Hair follicle dermal papilla cell (primary cell): ENCODE data around the gene PSEN1. TPM values are rescaled to one million over a fixed set of nuclear protein-coding genes. Genes with fewer than 3 reads are reported as not detected.

Experiments used
- small RNA-seq: library from RNA; depleted of rRNA; stranded (forward); fragments of <200 nt; gene quantifications from one replicate; pipeline ENCODE3, GENCODE V24; 2012
- total RNA-seq: library from RNA; depleted of rRNA; stranded (reverse); fragments of >200 nt; gene quantifications from 2 replicates; pipeline ENCODE4 v1.2.3, GENCODE V29; 2012

The PSEN1 gene
- total RNA-seq: 57.4 and 65.5 TPM in 2 replicates

DNA sequence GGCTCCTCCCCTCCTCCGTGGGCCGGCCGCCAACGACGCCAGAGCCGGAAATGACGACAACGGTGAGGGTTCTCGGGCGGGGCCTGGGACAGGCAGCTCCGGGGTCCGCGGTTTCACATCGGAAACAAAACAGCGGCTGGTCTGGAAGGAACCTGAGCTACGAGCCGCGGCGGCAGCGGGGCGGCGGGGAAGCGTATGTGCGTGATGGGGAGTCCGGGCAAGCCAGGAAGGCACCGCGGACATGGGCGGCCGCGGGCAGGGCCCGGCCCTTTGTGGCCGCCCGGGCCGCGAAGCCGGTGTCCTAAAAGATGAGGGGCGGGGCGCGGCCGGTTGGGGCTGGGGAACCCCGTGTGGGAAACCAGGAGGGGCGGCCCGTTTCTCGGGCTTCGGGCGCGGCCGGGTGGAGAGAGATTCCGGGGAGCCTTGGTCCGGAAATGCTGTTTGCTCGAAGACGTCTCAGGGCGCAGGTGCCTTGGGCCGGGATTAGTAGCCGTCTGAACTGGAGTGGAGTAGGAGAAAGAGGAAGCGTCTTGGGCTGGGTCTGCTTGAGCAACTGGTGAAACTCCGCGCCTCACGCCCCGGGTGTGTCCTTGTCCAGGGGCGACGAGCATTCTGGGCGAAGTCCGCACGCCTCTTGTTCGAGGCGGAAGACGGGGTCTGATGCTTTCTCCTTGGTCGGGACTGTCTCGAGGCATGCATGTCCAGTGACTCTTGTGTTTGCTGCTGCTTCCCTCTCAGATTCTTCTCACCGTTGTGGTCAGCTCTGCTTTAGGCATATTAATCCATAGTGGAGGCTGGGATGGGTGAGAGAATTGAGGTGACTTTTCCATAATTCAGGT, at the start of gene PSEN1:
Gene PSEN1, plus strand, starts transcription at position 121 of the 839 bp plus-strand sequence. CDS start 11,513 bp downstream, outside the sequence.

DNA sequence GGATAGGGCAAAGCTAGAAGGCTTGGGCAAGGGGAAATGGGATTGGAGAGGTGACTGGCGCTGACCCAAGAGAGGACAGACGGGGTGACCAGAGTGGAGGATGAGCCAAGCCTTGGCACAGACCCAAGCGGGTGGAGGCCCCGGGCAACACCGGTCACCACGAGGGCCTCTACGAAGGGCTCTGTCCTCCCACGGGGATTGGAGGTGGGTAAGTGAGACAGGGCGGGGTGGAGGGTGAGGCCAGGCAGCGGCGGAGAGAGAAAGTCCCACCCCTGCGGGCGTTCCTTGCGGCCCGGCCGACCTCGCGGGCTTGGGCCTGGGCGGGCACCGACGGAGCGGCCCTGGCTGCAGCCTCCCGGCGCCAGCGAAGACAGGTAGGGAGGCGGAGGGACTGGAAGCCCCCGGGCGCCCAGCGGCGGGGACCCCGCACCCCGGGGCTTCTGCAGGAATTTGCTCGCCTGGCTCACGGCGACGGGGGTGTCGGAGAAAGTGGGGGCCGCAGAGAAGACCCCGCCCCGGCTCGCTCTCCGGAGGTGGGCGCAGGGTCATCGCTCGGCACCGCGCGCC, 101.0 kb downstream of the PSEN1 start, which contains the start of gene PAPLN:
Gene PAPLN, plus strand, starts transcription at position 288 of the 567 bp plus-strand sequence. CDS start 2,273 bp downstream, outside the sequence.

Small RNAs within 50 kb of the gene (small RNA-seq; reads per million reads assigned to genes)
- gene AC004858.1 (not detected), gene RNU6-419P (not detected)

Other genes with a start within 250 kb of the PSEN1 start
- 12.5 and 17.2 TPM in 2 replicates for gene DPF3, start 242.4 kb upstream of the PSEN1 start, total RNA-seq
- 30.8 and 43.1 TPM in 2 replicates for gene DCAF4, start 210.0 kb upstream of the PSEN1 start, total RNA-seq
- 25.5 and 28.6 TPM in 2 replicates for gene ZFYVE1, start 109.4 kb upstream of the PSEN1 start, total RNA-seq
- 36.2 and 37.5 TPM in 2 replicates for gene RBM25, start 78.0 kb upstream of the PSEN1 start, total RNA-seq
- gene PAPLN, start 101.0 kb downstream of the PSEN1 start, total RNA-seq: 3.6 and 6.8 TPM in 2 replicates